IPS DF 19.7 (cell line): ENCODE results near the gene ANGPTL8.

ENCODE experiments used
- DNase-seq: peaks from one replicate; pipeline ENCODE4 v3.0.0-alpha.2; 2013; ENCODE audit warnings: low read depth, low spot score

The ANGPTL8 gene

DNA sequence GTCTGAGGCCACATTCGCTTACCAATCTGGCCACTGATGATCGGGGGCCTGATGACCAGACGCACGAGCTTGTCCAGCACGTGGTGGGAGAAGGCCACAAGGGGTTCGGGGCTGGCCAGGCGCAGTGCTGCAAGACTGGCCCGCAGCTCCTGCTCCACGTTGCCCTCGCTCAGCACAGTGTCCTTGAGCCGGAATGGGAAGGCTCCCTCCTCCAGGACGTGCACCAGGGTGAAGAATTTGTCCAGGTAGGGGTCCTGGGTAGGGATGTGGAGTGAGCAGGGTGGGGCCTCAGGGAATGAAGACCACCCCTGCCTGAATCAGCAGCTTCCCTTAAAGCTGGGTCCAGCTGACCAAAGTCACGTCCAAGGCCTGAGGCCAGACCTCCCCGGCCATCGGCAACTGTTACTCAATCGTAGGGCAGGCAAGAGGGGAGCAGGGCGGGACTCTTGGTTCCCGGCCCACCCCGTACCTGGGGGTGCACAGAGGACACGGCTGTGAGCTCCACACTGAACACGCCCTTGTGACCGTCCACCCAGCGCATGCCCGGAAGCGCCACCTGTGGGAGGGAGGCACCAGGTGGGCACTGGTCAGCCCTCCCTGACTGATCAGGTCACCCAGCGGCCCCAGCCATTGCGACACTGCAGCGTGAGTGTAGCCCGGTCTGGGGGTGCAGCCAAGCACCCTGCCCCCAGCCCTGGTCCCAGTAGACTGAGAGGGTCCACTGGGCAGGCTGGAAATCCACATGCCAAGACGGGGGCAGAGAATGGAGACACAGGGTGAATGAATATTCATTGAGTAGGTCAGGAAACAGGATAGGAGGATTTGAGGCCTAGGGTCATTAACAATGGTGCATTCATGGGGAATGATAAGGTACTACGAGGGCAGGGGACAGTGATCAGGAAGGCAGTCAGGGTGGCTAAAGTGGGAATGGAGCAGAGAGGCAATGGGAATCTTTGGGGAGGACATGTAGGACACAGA is 2.8 kb upstream of the ANGPTL8 start:
- no peak for DNase-seq

DNA sequence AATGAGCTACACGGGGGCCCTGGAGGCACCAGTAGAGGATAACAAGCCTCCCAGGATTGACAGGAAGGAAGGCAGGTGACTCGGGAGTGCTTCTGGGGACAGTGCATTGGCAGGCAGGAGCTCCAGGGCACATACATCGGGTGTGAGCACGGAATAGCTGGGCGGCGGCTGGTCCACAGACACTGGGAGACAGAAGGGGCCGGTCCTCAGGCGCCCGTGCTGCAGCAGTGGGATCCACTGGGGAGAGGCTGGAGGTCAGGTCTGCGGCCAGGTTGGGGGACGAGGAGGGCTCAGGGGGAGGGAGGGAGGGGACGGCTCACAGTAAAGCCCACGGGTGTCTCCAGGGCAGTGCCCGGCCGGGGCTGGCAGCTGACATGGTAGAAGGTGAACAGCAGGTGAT is 2.1 kb upstream of the ANGPTL8 start:
- DNase-seq: no peak

DNA sequence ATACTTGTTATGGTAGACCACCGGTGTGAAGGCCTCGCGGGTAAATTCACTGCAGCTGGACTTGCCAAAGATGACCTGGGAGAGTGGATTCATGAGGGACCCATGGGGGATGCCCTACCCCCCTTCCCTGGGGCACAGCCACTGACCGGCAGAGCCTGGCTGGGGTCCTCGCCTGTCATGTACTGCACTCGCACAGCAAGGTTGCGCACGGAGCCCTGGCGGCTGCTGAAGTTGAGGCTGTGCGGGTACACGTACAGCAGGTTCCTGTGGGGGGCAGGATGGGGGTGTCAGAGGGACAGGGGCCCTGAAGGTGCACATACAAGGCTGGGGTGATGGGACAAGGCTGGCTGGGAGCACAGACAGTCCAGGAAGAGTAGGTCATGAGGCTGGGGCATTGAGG is 1.4 kb upstream of the ANGPTL8 start:
- no peak for DNase-seq

DNA sequence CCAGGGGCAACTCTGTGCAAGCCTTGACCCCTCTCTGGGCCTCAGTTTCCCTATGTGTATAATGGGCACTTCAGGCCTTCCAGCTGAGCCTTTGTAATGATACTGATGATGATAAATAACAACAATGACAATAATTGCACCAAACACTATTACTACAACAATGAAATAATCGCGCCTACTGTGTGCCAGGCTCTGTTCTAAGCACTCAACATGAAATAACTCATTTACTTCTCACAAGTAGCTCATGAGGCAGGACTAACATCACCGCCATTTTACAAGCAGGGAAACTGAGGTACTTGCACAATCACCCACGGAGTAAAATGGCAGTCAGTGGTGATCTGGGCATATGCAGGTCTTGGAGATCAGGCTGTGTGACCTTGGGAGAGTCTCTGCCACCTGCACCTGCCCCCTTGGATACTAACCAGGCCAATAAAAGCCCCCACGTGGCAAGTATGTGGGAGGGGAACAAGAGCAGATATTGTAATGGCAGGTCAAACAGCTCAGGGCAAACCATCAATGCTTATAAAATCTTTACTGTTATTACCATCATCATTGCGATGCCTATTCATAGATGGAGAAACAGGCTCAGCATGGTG is 540 bp upstream of the ANGPTL8 start:
- DNase-seq: no peak

DNA sequence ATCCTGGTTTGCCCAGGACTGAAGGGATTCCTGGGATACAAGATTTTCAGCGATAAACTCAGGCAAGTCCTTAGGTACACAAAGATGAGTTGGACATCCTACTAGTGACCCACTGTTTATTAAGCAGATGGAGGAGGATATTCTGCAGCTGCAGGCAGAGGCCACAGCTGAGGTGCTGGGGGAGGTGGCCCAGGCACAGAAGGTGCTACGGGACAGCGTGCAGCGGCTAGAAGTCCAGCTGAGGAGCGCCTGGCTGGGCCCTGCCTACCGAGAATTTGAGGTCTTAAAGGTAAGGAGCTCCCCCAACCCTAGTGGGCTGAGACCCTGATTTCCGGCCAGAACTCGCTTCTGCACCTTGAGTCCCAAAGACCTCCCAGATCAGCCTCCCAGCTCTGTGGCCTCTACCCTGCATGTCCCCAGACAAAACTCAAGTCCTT is 607 bp downstream of the ANGPTL8 start:
- DNase-seq: no peak

DNA sequence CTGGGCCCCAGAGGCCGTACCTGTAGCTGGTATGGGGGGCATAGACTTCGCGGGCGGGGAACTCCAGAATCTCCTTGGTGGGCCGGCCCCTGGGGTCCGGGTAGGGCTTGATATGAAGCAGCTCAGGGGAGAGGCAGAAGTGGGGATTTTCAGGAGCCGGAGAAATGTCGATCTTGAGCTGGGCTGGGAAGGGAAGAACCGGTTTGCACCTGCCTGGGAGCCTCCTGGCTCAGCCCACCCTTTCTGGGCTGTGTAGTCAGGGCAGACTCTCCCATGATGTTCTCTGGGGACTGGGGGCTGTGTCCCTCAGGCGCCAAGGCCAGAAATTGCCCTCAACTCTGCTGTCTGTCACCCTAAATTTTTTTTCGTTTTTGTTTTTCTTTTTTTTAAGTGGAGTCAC is 2.6 kb downstream of the ANGPTL8 start:
- no peak for DNase-seq

DNA sequence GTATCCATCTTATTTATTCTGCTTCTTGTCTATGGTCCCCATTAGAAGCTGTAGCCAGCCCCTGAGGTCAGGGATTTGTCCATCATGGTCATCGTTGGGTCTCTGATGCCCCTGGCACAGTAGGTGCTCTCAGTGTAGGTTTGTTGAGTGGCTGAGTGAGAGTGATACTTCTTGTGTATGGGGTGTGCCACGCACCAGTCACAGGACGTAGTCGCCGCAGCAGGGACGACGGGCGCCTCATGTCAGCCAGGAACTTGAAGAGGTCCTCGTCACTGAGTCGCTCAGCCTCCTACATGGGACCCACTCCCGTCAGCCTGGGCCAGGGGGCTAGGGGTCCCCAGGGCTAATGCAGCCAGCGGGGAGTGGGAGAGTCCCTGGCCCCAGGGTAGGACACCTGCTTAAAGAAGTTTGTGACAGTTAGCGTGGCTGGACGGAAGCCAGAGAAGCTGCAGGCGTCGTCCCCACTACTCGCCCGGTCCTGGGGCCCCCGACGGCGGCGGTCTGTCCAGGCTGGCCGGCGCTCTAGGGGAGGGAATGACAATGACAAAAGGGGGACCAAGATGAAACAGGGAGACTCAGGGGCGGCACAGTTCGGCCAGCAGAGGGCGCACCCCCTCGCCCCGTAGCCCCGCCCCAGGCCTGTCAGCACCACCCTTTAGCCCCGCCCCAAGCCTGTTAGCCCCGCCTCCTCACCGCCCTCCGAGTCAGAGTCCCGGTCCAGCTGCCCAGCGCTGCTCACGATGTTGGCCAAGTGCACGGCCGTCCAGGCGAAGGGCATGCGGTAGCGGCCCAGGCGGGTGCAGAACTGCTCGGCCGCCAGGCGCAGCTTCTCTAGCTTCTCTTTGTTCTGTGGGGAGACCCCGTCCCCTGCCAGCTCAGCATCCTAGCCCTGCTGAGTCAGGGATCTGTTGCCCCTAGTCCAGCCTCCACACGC is 3.7 kb downstream of the ANGPTL8 start:
- no peak for DNase-seq

DNA sequence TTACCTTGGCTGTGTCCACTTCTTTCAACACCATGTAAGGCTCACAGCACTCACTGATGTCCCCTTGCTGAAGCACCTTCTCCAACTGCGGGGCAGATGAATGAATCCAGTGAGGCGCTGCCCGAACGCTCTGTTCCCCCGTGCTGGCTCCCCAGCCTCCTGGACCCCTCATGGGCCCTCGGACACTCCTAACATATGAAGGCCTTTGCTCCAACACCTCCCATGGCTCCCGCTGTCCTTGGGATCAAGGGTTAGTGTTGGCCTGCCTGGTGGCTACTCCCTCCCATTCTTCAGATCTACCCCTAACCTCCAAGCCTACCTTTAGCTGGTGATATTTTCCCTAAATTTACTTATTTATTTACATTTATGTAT is 4.4 kb downstream of the ANGPTL8 start:
- no peak for DNase-seq

DNA sequence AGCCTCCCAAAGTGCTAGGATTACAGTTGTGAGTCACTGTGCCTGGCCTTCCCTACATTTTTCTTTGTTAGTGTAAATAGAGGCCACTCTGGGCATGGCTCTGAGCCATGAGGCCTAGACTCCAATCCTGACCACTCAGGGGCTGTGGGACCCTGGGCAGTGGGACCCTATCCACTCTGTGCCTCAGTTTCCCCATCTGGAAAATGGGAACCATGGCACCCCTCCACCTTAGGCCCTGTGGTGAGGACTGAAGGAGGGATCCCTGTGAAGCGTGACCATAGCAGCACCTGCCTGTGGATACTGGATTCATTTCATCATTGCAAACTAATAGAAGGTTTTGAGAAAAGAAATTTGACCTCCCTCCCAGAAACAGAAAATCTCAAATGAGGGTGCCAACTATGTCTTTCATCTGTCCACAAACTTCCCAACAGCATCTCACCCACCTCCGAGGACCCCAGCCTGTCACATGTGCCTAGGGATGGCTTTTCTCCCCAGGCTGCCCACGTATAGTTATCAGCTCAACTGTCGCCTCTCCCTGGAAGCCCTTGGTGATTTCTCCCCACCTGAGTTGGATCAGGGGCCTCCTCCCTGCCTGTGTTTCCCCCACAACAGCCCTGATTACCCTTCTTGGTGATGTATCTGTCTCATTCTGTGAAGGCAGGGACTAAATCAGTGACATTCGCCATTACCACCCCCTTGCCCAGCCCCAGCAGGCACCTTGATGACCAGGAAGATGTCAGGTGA is 5.6 kb downstream of the ANGPTL8 start:
- no peak for DNase-seq

DNA sequence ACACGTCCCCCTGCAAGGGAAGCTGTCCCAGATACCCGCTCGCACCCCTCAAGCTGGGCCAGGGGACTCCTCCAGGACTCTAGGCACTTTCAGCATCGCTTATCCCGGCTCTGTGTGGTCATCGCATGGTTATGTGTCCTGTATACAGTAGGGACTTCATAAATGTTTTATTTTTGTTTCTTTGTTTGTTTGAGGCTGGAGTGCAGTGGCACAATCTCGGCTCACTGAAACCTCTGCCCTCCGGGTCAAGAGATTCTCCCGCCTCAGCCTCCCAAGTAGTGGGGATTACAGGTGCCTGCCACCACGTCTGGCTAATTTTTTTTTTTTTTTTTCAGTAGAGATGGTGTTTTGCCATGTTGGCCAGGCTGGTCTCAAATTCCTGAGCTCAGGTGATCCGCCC is 7.5 kb downstream of the ANGPTL8 start:
- DNase-seq: no peak

DNA sequence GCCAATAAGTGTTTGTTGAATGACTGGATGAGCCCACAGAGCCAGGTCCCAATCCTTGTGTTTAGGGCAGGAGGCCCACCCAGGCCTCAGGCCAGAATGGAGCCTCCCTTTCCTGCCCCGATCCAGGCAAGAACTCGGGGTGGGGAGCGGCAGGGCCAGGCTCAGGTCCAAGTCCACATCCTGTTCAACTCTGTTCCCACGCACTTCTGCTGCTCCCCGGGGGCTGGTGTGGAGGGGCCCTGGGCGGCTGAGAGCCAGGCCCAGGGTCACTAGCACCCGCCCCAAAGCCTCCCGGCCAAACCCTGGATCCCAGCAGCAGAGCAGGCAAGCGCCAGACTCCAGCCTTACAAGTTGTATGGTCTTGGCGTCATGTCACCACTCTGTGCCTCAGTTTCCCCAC is 8.0 kb downstream of the ANGPTL8 start:
- DNase-seq: no peak

DNA sequence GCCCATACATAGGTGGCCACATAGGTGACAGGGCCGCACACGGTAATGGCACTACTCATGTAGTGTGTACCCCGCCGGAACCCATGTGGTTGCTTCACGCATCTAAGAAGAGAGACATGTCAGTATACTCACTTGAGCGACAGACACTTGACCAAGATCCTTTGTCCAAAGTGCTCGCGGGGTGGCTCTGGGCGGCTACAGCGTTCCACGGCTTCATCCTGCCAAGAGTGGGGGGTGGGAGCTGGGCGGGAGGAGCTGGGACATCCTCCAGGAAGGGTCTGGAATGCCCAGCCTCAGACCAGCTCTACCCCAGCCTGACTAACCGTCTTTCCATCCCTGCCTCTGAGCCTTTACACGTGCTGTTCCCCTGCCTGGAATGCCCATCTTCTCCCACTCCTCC is 8.5 kb downstream of the ANGPTL8 start:
- DNase-seq: no peak

DNA sequence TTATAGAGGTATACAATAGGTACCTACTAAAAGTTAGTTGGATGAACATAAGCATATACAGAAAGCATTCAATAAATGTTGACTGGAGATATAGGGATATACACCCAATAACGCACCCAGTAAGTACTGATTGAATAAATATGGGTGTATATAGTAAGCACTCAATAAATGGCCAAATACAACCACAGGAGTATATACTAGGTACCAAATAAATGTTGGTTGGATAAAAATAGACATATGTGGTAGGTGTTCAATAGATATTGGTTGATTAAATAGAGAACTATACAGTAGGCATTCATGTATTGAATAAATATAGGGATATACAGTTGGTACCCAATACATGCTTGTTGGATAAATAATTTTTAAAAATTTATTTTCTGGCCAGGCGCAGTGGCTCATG is 9.4 kb downstream of the ANGPTL8 start:
- DNase-seq: no peak

DNA sequence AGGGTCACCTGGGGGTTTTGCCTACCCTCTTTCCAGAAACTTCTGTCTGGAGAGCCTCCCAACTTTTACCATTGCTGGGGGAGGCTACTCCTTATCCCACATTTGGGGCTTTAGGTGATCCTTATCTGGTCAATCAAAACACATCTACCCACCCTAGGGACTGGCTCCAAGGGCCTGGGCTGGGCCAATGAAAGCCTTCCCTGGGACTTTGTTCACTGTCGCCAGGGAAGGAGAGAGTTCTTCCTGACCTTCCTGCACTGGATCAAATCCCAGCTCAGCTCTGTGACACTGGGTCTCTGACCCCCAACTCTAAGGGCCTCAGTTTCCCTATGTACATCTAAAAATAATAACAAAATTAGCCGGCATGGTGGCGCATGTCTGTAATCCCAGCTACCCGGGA is 11.8 kb downstream of the ANGPTL8 start:
- no peak for DNase-seq

DNA sequence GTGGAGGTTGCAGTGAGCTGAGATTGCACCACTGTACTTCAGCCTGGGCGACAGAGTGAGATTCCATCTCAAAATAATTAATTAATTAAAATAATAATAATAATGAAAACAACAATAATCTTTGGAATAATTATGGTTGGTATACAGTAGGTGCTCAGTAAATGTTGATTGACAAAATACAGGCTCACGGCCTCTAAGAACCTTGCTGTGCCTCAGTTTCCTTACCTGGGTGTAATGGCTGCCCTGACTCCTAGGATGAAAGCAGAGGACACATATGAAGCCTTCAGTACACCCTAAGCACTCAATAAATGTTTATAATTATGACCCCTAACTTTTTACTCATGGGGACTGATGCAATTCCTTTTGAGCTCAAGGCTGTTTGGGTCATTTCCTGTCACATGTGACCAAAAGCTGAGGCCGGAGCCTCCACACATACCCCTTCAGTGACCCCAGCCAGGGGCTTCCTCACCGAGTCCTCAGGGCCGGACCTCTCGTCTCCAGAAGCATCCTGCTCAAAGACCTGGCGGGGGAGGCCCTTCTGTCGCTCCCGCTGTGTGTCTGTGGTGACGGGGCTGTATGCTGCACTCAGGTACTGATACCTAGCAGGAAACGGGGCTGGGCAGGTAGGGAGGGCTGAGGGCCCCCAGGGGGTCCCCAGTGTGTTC is 12.4 kb downstream of the ANGPTL8 start:
- DNase-seq: no peak

DNA sequence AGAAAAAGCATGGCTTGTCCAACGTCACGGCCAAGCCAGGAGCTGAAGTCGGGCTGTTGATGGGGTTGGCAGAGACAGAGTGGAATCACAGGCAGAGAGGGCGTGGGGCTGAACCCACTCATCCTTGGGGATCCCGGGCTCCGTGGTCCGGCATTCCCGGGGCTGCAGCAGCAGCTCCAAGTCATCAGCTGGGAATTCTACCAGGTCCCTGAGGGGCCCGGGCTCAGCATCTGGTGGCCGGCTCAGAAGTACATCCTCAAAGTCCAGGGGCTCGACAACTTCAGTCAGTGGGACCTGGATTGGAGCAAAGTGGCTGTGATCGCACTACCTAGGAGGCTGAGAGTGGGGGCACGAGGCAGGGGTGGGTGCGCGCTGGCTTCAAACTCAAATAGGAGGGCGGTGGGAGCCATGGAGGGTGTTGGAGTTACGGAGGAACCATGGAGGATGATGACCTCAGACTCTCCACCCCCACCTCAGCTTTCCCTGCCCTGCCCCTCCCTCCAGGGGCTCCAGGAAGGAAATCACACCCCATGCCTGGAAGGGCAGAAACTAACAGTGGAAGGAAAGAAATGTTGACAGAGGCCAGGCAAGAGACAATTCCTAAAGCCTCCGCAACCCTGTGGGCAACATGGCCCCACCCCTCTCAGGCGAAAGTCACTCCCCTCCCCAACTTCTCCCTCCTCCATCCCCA is 13.4 kb downstream of the ANGPTL8 start:
- DNase-seq: no peak

DNA sequence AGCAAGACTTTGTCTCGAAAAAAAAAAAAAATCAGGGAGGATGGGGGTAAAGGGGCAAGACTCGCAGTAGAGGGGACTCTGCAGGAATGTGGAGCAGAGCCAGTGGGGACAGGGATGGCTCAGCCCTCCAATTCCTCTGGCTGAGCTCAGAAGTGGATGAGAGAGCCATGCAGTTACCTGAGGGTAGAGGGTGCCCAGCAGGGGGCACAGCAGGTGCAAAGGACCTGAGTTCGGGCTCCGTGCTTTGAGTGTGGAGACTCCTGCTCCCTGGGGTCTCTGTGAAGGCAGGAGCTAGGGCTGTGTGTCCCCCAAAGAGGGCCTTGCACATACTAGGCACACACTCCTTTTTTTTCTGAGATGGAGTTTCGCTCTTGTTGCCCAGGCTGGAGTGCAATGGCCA is 15.2 kb downstream of the ANGPTL8 start:
- DNase-seq: no peak

DNA sequence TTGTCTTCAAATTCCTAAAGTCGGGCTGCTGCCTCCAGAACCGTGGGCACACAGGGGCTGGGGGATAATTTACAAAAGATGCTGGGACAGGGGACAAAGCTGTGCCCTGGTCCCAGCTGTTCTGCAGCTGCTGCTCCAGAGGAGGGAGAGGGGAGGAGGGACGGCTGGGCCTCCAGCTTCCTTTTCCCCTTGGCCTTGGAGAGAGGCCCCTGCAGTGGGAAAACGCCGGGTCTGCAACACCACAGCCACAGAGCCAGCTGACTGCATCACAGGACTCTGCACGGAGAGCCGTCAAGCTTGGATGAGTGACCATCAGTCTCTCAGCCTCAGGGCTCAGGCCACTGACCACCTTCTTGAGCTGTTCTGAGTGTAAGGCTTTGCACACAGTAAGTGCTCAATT is 16.8 kb downstream of the ANGPTL8 start:
- DNase-seq: no peak

DNA sequence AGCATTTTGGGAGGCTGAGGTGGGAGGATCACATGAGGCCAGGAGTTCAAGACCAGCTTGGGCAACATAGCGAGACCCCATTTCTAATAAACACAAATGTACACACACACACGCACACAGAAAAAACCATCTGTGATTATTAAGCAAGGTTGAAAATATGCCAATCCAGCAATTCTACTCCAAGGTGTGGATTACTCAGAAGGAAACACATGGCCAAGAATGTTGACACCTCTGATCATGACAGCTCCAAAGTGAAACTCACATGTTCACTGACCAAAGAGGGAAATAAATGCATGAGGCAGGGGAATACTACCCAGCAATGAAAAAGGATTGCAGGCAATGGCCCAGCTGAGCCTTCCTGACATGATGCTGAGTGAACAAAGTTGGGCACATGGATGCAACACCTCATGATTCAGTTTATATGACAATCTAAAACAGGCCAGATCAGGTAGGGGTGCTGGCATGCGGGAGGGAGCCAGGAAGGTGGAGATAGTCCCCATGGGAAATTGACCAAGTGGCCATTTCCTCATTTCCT is 18.5 kb downstream of the ANGPTL8 start:
- no peak for DNase-seq

DNA sequence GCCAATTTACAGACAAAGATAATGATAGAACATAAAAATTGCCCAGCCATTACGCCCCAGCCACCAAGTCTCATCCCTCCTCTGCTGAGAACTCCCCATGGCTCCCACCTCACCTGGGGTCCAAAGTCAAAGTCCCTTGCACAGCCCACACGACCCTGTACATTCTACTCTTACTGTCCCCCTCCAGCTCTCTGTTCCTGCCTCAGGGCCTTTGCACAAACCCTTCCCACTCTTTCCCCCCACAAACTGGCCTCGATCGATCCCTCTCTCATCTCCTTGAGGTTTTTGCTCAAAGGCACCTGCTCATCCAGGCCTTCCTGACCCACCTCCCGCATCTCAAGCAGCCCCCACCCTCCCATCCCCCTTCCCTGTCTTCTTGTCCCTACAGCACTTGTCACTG is 21.6 kb downstream of the ANGPTL8 start:
- no peak for DNase-seq
